RWPE1 (cell line): ENCODE data around the gene ADAT3.

Source experiments
- CTCF ChIA-PET: fragments of 350-600 bp; sonication (Branson Sonifier 250); formaldehyde crosslinking; extraction: SDS; loops from one replicate; lab custom pipeline; 2021; lab: Yijun Ruan, JAX
- POLR2A ChIA-PET: fragments of 400-600 bp; formaldehyde crosslinking; extraction: SDS; loops from one replicate; lab custom pipeline; 2020; ENCODE audit warnings: antibody characterized with exemption; ENCODE audit not compliant: low non-redundant PET; lab: Yijun Ruan, JAX
- DNase-seq: peaks from one replicate; pipeline ENCODE4 v3.0.0; 2012; ENCODE audit warnings: low spot score
- H3K27ac ChIP-seq: fragments of 450-650 bp; 2 replicates; pipeline ENCODE4 v1.5.1; 2017
- CTCF ChIP-seq: fragments of 450-650 bp; conservative IDR thresholded peaks from 2 replicates; pipeline ENCODE4 v1.5.1; 2017; ENCODE audit warnings: low read depth, mild to moderate bottlenecking

Gene ADAT3

GRCh38 chr19:1935484-1936208 lies 30.4 kb downstream of the ADAT3 start:
- DNase-seq = no peak
- TF ChIP-seq CTCF = no peak
- ChIA-PET POLR2A (no interaction called here), CTCF (interaction anchor here (0.7 kb wide), 1 partner anchor 74 kb away, joined by 6 read pairs; no protein-coding TSS in a partner anchor)
- H3K27ac ChIP-seq = peak overlapping the region; percentile 9; the same call in 1 of the 2 replicates

- no peak for TF ChIP-seq CTCF
- ChIA-PET CTCF (no interaction called here), POLR2A (no interaction called here)
- no peak overlapping the region for H3K27ac ChIP-seq
- DNase-seq = no peak
Measured at GRCh38 chr19:1936430-1936829, 31.2 kb downstream of the ADAT3 start.

DNA sequence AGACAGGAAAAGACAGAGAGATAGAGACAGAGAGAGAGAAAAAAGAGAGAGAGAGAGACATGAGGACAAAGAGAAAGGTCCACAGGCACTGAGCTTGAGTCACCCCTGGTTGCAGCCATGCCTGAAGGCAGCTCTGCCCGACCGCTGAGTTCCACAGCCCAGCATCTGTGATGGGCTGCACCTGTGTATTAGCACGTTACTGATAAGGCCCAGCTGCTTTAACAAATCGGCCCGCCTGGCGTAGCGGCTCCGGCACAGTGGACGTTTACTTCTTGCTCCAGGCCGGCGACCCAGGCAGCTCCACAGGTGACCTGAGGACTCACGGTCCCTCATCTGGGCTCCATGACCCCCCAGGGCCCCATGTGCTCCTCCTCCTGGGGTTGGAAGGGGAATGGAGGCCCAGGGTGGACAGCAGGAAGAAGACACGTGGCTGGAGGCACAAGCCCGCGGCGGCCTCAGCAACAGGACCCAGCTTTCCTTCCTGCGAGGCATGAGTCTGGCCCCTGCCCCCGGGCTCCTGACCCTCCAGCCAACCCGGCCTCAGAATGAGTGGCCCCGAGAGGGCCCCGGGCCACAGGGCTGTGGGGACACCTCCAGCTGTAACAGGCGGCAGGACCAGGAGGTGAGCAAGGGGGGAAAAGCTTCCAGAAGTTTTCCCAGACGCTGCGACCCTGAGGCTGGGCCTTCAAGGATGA lies 31.9 kb downstream of the ADAT3 start:
- H3K27ac ChIP-seq = peak overlapping the region; percentile 99; the same call in 1 of the 2 replicates
- no peak for TF ChIP-seq CTCF
- DNase-seq = no peak
- CTCF ChIA-PET = no interaction called here
- POLR2A ChIA-PET = no interaction called here

DNA sequence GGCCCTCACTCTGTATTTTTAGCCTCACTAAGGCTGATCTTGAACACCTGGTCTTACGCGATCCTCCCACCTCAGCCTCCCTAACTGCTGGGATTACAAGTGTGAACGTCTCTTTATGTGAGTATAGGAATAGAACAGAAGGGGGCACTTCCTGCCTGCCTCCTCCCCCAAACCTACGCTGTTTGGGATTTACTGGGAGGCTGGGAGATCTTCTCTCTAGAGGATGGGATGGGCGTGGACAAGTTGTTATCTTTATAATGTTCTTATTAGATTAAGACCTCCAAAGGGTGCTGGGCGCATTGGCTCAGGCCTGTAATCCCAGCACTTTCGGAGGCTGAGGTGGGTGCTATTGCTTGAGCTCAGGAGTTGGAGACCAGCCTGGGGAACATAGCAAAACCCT lies 32.9 kb downstream of the ADAT3 start:
- CTCF ChIA-PET = interaction anchor here (0.7 kb wide), 1 partner anchor 10 kb away, joined by 3 read pairs; no protein-coding TSS in a partner anchor
- no peak for DNase-seq
- H3K27ac ChIP-seq = peak overlapping the region; percentile 99
- no peak for TF ChIP-seq CTCF
- POLR2A ChIA-PET = no interaction called here

- ChIA-PET POLR2A (interaction anchor here (0.6 kb wide), 1 partner anchor 110 kb away, joined by 7 read pairs; no protein-coding TSS in a partner anchor), CTCF (interaction anchor here (0.6 kb wide), 1 partner anchor 13 kb away, joined by 3 read pairs; no protein-coding TSS in a partner anchor)
- H3K27ac ChIP-seq = peak within 1 kb of the TSS; percentile 99
- TF ChIP-seq CTCF = peak; percentile 48
- DNase-seq = no peak
Measured at GRCh38 chr19:1941146-1942077, 36.2 kb downstream of the ADAT3 start, which contains the start of gene CSNK1G2. Gene CSNK1G2, plus strand, starts transcription at chr19:1941172. Its CDS starts 28,601 bp downstream, at chr19:1969773.
